Stimulated activated CD4-positive, alpha-beta T cell treated with anti-CD3 and anti-CD28 coated beads, Interleukin-1b, Interleukin-23, amount 100 ng/mL, for 4 hours (primary cell): ENCODE data around the gene MAP7D2.

ENCODE experiments used
- DNase-seq, 2 donors: peaks; one replicate each; pipeline ENCODE4 v3.0.0-alpha.2; 2020; ENCODE audit warnings: low read depth in 2 of 2

The MAP7D2 gene

DNA sequence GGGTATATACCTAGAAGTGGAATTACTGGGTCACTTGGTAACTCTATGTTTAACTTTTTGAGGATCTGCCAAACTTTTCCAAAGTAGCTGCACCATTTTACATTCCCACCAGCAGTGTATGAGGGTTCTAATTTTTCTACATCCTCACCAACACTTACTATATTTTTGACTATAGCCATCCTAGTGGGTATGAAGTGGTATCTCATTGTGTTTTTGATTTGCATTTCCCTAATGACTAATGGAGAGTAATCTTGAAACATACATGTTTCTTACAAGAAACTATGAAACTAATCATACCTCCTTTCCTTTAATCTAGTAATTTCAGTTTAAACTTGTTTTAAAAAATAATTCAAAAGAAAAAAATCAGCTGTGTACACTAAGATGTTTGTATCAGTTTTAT lies 143.7 kb downstream of the MAP7D2 start:
- DNase-seq: no peak

- DNase-seq: no peak
Observed at GRCh38 chrX:19968276-19968675, 148.4 kb downstream of the MAP7D2 start.

- DNase-seq: no peak
Observed at GRCh38 chrX:19966056-19966455, 150.7 kb downstream of the MAP7D2 start.

- peak; percentile 1 to 2 for DNase-seq
Observed at GRCh38 chrX:19964017-19964710, 152.5 kb downstream of the MAP7D2 start.

- no peak for DNase-seq
Observed at GRCh38 chrX:19960913-19961312, 155.8 kb downstream of the MAP7D2 start.

DNA sequence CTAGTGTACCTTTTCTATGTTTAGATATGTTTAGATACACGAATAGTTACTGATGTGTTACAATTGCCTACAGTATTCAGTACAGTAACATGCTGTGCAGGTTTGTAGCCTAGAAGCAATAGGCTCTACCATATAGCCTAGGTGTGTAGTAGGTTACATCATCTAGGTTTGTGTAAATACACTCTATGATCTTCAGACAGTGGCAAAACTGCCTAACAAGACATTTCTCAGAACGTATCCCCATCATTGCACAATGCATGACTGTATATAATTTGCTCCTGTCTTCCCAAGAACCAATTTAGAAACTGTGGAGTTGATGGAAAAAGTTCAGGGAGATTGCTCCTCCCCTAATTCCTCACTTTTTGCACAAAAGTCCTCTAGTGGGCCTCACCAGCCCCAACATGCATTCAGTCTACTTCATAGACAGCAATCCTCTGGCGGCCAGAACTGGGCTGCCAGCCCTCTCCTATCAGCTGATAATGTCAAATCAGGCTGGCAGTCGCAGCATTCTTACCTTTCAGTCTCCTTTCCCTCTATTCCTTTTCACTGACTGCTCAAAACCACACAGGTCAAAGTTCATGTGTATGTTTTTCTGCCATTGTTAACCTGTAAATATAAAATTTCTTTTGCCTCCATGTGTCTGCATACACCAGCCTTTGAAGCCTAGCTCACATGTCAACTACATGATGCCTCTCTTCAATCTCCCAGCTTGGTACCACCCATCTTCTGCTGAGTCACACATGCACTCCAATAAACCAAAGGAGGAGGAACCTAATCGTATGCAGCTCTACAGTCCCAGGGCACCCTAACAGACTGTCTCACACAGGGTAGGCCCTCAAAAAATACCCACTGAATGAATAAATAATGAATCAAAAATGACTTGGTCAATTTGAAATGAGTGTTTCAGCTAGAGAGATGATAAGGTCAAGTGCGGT lies 157.9 kb downstream of the MAP7D2 start:
- no peak for DNase-seq

DNA sequence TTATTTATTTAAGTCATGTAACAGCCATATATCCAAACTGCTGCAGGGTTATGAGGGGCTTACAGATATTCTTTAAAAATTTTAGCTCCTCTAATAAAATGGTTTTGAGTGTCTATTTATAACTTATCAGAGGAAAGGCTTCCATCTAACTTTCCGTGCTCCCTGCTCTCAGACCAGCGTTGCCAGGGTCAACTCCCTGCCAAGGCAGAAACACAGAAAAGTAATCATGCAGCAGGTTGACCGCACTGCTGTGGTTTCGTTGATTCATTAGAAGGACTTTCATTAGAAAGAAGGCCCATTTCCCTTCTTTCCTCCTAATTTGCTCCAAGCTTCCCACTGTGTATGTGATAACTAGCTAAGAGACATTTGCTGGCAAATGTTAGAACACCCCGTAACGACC lies 159.8 kb downstream of the MAP7D2 start:
- DNase-seq: no peak
